ENCODE data around the gene FICD. TPM values are rescaled to one million over a fixed set of nuclear protein-coding genes. Genes with fewer than 3 reads are reported as not detected.

FICD gene
- total RNA-seq, 2 donors from 2014 or later, result 8.2 to 10.7 TPM

GRCh38 chr12:108518716-108519496 is 3.8 kb downstream of the FICD start:
- TF ChIP-seq POLR2A (IDR thresholded peaks at IDR 0.05), result no peak
- no peak for TF ChIP-seq POLR2AphosphoS5 (IDR thresholded peaks at IDR 0.05)
- TF ChIP-seq CTCF (IDR thresholded peaks at IDR 0.05), result no peak
- no peaks in the 10 kb centered on the region for H3K9me3 ChIP-seq
- no peak overlapping the region for H3K27ac ChIP-seq
- H3K27me3 ChIP-seq (replicated peaks; ENCODE audit: insufficient read depth), result no peaks in the 10 kb centered on the region
- H3K4me3 ChIP-seq, result no peak overlapping the region
- intact Hi-C loops (cut with DNase I), result loop anchor here (10.0 kb wide), 3 partner anchors 524 to 834 kb away; partner anchors contain the start of genes PRDM4 and PWP1
- no peak for DNase-seq (ENCODE audit: low spot score)
- no peaks in the 10 kb centered on the region for H3K4me1 ChIP-seq (replicated peaks)
- H3K36me3 ChIP-seq, result peaks cover 0 to 6% of the 10 kb centered on the region in 2 donors
- 94% methylated on average over 39 of the region's 39 CpGs for WGBS

- Histone ChIP-seq H3K4me3 (no peak overlapping the region), H3K4me1 (replicated peaks) (no peaks in the 10 kb centered on the region), H3K27ac (no peak overlapping the region), H3K9me3 (no peaks in the 10 kb centered on the region), H3K36me3 (peaks cover 6 to 9% of the 10 kb centered on the region in 2 donors), H3K27me3 (replicated peaks; ENCODE audit: insufficient read depth) (no peaks in the 10 kb centered on the region)
- intact Hi-C loops (cut with DNase I), result loop anchor here (10.0 kb wide), 3 partner anchors 525 to 835 kb away; partner anchors contain the start of genes PRDM4 and PWP1
- 67% methylated on average over 4 of the region's 4 CpGs for WGBS
- TF ChIP-seq POLR2AphosphoS5 (IDR thresholded peaks at IDR 0.05) (no peak), CTCF (IDR thresholded peaks at IDR 0.05) (no peak), POLR2A (IDR thresholded peaks at IDR 0.05) (no peak)
- DNase-seq (ENCODE audit: low spot score), result no peak
These were observed 4.5 kb downstream of the FICD start for GRCh38 chr12:108519558-108519957.

GRCh38 chr12:108523365-108523764 is 8.3 kb downstream of the FICD start:
- WGBS, result 83% methylated on average over 13 of the region's 14 CpGs
- DNase-seq (ENCODE audit: low spot score), result no peak
- no peak overlapping the region for H3K4me3 ChIP-seq
- H3K27me3 ChIP-seq (replicated peaks; ENCODE audit: insufficient read depth), result no peaks in the 10 kb centered on the region
- TF ChIP-seq POLR2A (IDR thresholded peaks at IDR 0.05) (no peak), POLR2AphosphoS5 (IDR thresholded peaks at IDR 0.05) (no peak), CTCF (IDR thresholded peaks at IDR 0.05) (no peak)
- intact Hi-C loops (cut with DNase I), result no loop called here
- no peaks in the 10 kb centered on the region for H3K4me1 ChIP-seq (replicated peaks)
- no peaks in the 10 kb centered on the region for H3K9me3 ChIP-seq
- H3K27ac ChIP-seq, result no peak overlapping the region
- H3K36me3 ChIP-seq, result peaks cover 19 to 24% of the 10 kb centered on the region in 2 donors

- H3K4me1 ChIP-seq (replicated peaks), result no peaks in the 10 kb centered on the region
- 84% methylated on average over 5 of the region's 5 CpGs for WGBS
- H3K27me3 ChIP-seq (replicated peaks; ENCODE audit: insufficient read depth), result no peaks in the 10 kb centered on the region
- TF ChIP-seq POLR2A (IDR thresholded peaks at IDR 0.05), result no peak
- no peak for TF ChIP-seq POLR2AphosphoS5 (IDR thresholded peaks at IDR 0.05)
- no peak for TF ChIP-seq CTCF (IDR thresholded peaks at IDR 0.05)
- H3K27ac ChIP-seq, result no peak overlapping the region
- intact Hi-C loops (cut with DNase I), result no loop called here
- peaks cover 14 to 34% of the 10 kb centered on the region in 2 donors for H3K36me3 ChIP-seq
- DNase-seq (ENCODE audit: low spot score), result no peak
- H3K9me3 ChIP-seq, result no peaks in the 10 kb centered on the region
- no peak overlapping the region for H3K4me3 ChIP-seq
These were observed 10.6 kb downstream of the FICD start for GRCh38 chr12:108525681-108526080.

All from prostate gland (tissue), 2 donors.